ENCODE measurements around the gene CCDC102B.

The CCDC102B gene

DNA sequence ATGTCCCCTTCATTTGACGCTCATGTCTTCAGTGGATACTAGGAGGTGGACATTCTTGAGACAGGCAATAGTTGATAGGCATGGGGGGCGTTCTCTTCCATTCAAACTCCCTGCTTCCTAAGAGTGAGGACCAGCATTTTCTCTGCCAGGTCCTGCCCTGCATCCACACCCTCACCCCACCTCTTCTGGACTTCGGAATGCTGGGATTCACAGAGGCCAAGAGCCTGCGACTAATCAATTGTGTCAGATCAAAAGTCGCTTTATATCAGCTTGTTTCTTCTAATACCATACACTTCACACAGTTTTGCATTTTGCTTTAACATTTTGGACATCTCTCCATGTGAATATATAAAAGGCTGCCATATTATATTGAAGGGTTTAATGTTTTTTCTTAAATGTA lies 210.7 kb downstream of the CCDC102B start:
- H3K27me3 ChIP-seq (replicated peaks) = no peaks in the 10 kb centered on the region
- DNase-seq = no peak
- no peaks in the 10 kb centered on the region for H3K36me3 ChIP-seq (replicated peaks)
- TF ChIP-seq, protein P1, sequence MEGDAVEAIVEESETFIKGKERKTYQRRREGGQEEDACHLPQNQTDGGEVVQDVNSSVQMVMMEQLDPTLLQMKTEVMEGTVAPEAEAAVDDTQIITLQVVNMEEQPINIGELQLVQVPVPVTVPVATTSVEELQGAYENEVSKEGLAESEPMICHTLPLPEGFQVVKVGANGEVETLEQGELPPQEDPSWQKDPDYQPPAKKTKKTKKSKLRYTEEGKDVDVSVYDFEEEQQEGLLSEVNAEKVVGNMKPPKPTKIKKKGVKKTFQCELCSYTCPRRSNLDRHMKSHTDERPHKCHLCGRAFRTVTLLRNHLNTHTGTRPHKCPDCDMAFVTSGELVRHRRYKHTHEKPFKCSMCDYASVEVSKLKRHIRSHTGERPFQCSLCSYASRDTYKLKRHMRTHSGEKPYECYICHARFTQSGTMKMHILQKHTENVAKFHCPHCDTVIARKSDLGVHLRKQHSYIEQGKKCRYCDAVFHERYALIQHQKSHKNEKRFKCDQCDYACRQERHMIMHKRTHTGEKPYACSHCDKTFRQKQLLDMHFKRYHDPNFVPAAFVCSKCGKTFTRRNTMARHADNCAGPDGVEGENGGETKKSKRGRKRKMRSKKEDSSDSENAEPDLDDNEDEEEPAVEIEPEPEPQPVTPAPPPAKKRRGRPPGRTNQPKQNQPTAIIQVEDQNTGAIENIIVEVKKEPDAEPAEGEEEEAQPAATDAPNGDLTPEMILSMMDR (IDR thresholded peaks at IDR 0.05; ENCODE audit: low read depth, low read length, missing control alignments) = no peak
- in situ Hi-C loops (cut with HindIII; ENCODE audit: low pct_ligation_motif_present, low sequenced_read_pairs) = no loop called here
- no peak overlapping the region for H3K4me3 ChIP-seq (ENCODE audit: low read depth, low read length)
- H3K27ac ChIP-seq = no peak overlapping the region

DNA sequence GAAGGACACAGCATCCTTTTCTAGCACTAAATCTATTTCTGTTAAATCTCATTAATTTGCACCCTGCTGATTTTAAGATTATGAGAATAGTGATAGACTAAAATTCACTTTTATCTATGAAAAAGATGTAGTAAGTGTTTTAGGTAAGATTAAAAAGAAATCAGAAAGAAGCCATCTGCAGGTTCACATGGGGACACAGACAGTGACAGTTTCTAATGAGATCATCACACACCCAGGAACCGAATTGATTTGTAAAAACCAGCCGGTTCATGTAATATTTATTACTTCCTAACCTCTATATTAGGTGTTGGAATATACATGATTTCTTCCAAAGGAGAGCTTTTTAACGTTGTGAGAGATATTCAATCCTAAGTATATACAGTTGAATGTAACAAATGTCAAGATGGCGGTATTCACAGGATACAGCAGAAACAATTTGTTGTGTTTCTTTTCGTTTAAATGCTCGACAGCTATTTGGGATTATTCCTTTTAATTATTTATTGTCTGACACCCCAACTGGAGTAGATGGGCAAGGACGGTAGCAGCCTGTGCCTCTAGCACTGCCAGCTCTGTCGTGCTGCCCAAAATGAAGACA lies 223.4 kb downstream of the CCDC102B start:
- Histone ChIP-seq H3K36me3 (replicated peaks) (no peaks in the 10 kb centered on the region), H3K27ac (no peak overlapping the region), H3K27me3 (replicated peaks) (no peaks in the 10 kb centered on the region), H3K4me3 (ENCODE audit: low read depth, low read length) (no peak overlapping the region)
- TF ChIP-seq, protein P1 (IDR thresholded peaks at IDR 0.05; ENCODE audit: low read depth, low read length, missing control alignments) = no peak
- in situ Hi-C loops (cut with HindIII; ENCODE audit: low pct_ligation_motif_present, low sequenced_read_pairs) = no loop called here
- DNase-seq = no peak

DNA sequence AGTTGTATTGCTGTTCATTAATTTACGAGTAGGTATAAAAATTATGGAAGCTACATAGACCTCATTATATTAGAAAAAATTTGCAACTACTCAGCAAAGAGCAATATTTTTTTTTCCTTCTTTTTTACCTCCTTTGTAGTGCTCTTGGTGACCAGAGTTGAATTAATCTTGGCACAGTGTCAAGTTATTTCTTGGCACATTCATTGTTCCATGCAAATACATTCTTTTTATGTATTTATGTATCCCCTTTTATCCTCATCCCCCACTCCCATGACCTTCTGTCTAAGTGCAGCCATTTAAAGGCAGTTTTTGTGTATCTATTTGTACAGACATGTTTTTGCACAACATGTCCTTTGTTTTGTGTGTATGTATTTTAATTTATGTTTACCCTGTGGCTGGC lies 224.5 kb downstream of the CCDC102B start:
- H3K27me3 ChIP-seq (replicated peaks) = no peaks in the 10 kb centered on the region
- no peak for DNase-seq
- no peak overlapping the region for H3K27ac ChIP-seq
- H3K4me3 ChIP-seq (ENCODE audit: low read depth, low read length) = no peak overlapping the region
- in situ Hi-C loops (cut with HindIII; ENCODE audit: low pct_ligation_motif_present, low sequenced_read_pairs) = no loop called here
- H3K36me3 ChIP-seq (replicated peaks) = no peaks in the 10 kb centered on the region
- TF ChIP-seq, protein P1 (IDR thresholded peaks at IDR 0.05; ENCODE audit: low read depth, low read length, missing control alignments) = no peak

DNA sequence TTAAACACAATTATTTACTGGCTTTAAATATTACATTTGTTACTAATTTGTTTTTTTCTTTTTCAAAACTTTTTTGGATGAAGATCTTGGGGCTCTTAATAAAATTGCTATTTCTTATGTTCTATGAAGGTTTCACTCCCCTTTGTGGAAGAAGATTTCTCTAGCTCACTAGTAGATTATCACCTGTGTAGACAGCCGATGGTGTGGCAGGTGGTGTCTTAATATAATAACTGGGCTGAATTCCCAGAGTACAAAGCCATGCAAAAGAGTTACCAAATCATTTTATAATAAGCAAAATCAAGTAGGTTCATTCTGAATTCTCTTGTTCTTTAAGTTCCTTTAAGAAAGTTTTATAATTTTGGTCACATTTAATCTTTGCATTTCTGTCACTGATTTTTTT lies 233.7 kb downstream of the CCDC102B start:
- H3K4me3 ChIP-seq (ENCODE audit: low read depth, low read length) = no peak overlapping the region
- in situ Hi-C loops (cut with HindIII; ENCODE audit: low pct_ligation_motif_present, low sequenced_read_pairs) = no loop called here
- no peaks in the 10 kb centered on the region for H3K27me3 ChIP-seq (replicated peaks)
- no peak overlapping the region for H3K27ac ChIP-seq
- no peak for DNase-seq
- TF ChIP-seq, protein P1 (IDR thresholded peaks at IDR 0.05; ENCODE audit: low read depth, low read length, missing control alignments) = no peak
- no peaks in the 10 kb centered on the region for H3K36me3 ChIP-seq (replicated peaks)

DNA sequence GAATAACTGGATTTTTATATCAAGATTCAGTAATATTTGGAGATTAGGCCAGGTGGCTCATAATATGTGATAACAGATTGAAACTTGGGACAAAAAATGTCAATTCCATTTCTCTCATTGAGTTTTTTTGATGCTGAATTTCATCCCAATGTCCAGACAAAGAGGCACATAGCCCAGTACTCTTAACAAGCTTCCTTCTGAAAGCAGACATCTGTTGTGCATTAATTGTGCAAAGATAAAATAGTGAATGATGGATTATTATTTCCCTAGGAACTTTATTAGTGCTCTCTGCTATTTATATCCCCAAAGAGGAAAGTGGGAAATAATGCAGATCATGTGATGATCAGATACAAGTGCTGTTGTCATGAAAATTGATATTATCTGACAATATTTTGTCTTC lies 234.1 kb downstream of the CCDC102B start:
- no peaks in the 10 kb centered on the region for H3K36me3 ChIP-seq (replicated peaks)
- H3K27ac ChIP-seq = no peak overlapping the region
- no peaks in the 10 kb centered on the region for H3K27me3 ChIP-seq (replicated peaks)
- no peak overlapping the region for H3K4me3 ChIP-seq (ENCODE audit: low read depth, low read length)
- DNase-seq = no peak
- in situ Hi-C loops (cut with HindIII; ENCODE audit: low pct_ligation_motif_present, low sequenced_read_pairs) = no loop called here
- TF ChIP-seq, protein P1 (IDR thresholded peaks at IDR 0.05; ENCODE audit: low read depth, low read length, missing control alignments) = no peak

DNA sequence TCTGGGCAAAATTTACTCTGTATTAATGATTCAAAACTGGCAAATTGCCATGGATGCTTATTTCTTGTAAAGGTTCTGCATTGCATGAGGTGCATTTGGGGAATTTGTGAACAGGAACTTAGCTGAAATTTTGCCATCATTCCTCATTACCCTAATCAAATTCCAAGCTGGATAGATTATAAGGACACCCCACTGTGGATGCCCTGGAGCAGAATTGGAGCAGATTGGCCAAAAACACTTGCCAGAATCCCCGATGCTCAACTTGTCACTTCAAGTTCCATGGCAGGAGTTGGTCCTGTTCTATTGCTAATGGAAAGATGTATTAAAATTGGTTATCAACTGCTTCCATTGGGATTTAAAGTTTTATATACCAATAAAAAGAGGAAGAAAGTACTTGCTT lies 237.9 kb downstream of the CCDC102B start:
- H3K36me3 ChIP-seq (replicated peaks) = no peaks in the 10 kb centered on the region
- in situ Hi-C loops (cut with HindIII; ENCODE audit: low pct_ligation_motif_present, low sequenced_read_pairs) = no loop called here

More for the DNA sequence above, 237.9 kb downstream of the CCDC102B start:
- Histone ChIP-seq H3K27ac (no peak overlapping the region), H3K27me3 (replicated peaks) (no peaks in the 10 kb centered on the region), H3K4me3 (ENCODE audit: low read depth, low read length) (no peak overlapping the region)
- DNase-seq = no peak
- TF ChIP-seq, protein P1 (IDR thresholded peaks at IDR 0.05; ENCODE audit: low read depth, low read length, missing control alignments) = no peak

All from brain microvascular endothelial cell (primary cell).